ENCODE data around the gene HS3ST2.

Gene HS3ST2

GRCh38 chr16:22797551-22797950 is 16.4 kb upstream of the HS3ST2 start:
- no peaks in the 10 kb centered on the region for H3K9me3 ChIP-seq (ENCODE audit: control insufficient read depth, insufficient read depth, low read depth, low read length)
- H3K4me1 ChIP-seq (ENCODE audit: control insufficient read depth, insufficient read depth, low read length), result no peaks in the 10 kb centered on the region
- ChIA-PET POLR2A (no interaction called here), CTCF (interaction anchor here (1.6 kb wide), 1 partner anchor 16 kb away, joined by 3 read pairs; the partner anchor contains the start of gene HS3ST2)
- no peaks in the 10 kb centered on the region for H3K36me3 ChIP-seq (ENCODE audit: control insufficient read depth in 2 of 2, insufficient read depth in 1 of 2, low read length in 2 of 2)
- H3K27ac ChIP-seq (ENCODE audit: extremely low read depth, low read depth, low read length), result no peak overlapping the region
- no peak overlapping the region for H3K4me3 ChIP-seq (ENCODE audit: low read depth, low read length)
- TF ChIP-seq SP3 (tag by site-specific recombination; IDR thresholded peaks at IDR 0.05) (no peak), ZNF610 (tag by site-specific recombination; IDR thresholded peaks at IDR 0.05; ENCODE audit: borderline replicate concordance) (no peak), SP2 (tag by site-specific recombination; IDR thresholded peaks at IDR 0.05) (no peak)

DNA sequence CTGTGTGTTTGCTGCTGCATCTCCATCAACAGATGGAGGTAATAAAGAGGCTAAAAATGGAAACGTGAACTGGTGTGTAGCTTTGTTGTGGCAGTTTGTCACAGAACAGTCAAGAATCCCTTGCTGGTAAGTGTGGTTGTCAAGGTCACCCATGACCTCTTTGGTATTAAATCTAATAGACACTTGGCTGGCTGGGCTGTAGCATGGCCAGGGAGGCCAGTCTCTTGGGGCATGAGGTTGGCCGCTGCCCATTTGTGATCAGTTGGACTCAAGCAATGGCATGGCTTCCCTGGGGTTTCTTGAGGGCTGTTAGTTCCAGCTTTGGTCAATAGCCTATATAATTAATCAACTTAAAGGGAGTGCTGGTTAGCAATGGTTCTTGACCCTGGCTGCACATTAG is 14.8 kb upstream of the HS3ST2 start:
- POLR2A ChIA-PET, result no interaction called here
- Histone ChIP-seq H3K4me3 (ENCODE audit: low read depth, low read length) (no peak overlapping the region), H3K27ac (ENCODE audit: extremely low read depth, low read depth, low read length) (no peak overlapping the region), H3K36me3 (ENCODE audit: control insufficient read depth in 2 of 2, insufficient read depth in 1 of 2, low read length in 2 of 2) (no peaks in the 10 kb centered on the region), H3K9me3 (ENCODE audit: control insufficient read depth, insufficient read depth, low read depth, low read length) (no peaks in the 10 kb centered on the region), H3K4me1 (ENCODE audit: control insufficient read depth, insufficient read depth, low read length) (no peaks in the 10 kb centered on the region)
- TF ChIP-seq ZNF248 (tag by site-specific recombination; IDR thresholded peaks at IDR 0.05), result no peak
- TF ChIP-seq ZNF114 (tag by site-specific recombination; IDR thresholded peaks at IDR 0.05), result no peak
- TF ChIP-seq ZNF239 (tag by site-specific recombination; IDR thresholded peaks at IDR 0.05), result no peak
- TF ChIP-seq, protein P1, sequence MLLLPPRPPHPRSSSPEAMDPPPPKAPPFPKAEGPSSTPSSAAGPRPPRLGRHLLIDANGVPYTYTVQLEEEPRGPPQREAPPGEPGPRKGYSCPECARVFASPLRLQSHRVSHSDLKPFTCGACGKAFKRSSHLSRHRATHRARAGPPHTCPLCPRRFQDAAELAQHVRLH (tag by site-specific recombination; IDR thresholded peaks at IDR 0.05), result no peak
- CTCF ChIA-PET, result no interaction called here

- TF ChIP-seq ZBTB1 (tag by site-specific recombination; IDR thresholded peaks at IDR 0.05) (no peak), KLF16 (tag by site-specific recombination; IDR thresholded peaks at IDR 0.05) (no peak), ZNF701 (tag by site-specific recombination; IDR thresholded peaks at IDR 0.05) (no peak), ZNF558 (tag by site-specific recombination; IDR thresholded peaks at IDR 0.05) (no peak), ZNF221 (tag by site-specific recombination; IDR thresholded peaks at IDR 0.05; ENCODE audit: borderline replicate concordance) (no peak), GLI4 (tag by site-specific recombination; IDR thresholded peaks at IDR 0.05) (no peak), ZNF514 (tag by site-specific recombination; IDR thresholded peaks at IDR 0.05) (no peak), ZNF274 (IDR thresholded peaks at IDR 0.05; ENCODE audit: low read length) (no peak), ZNF274 (tag by site-specific recombination; IDR thresholded peaks at IDR 0.05; ENCODE audit: borderline replicate concordance) (no peak), ZNF10 (tag by site-specific recombination; IDR thresholded peaks at IDR 0.05) (no peak), ZNF555 (tag by site-specific recombination; conservative IDR thresholded peaks at IDR 0.05) (no peak), ZNF521 (tag by site-specific recombination; IDR thresholded peaks at IDR 0.05) (no peak)
- Histone ChIP-seq H3K4me1 (ENCODE audit: control insufficient read depth, insufficient read depth, low read length) (no peaks in the 10 kb centered on the region), H3K27ac (ENCODE audit: extremely low read depth, low read depth, low read length) (no peak overlapping the region), H3K4me3 (ENCODE audit: low read depth, low read length) (no peak overlapping the region), H3K9me3 (ENCODE audit: control insufficient read depth, insufficient read depth, low read depth, low read length) (no peaks in the 10 kb centered on the region), H3K36me3 (ENCODE audit: control insufficient read depth in 2 of 2, insufficient read depth in 1 of 2, low read length in 2 of 2) (no peaks in the 10 kb centered on the region)
- CTCF ChIA-PET, result interaction anchor here (0.7 kb wide), 1 partner anchor 13 kb away, joined by 3 read pairs; no protein-coding TSS in a partner anchor
- POLR2A ChIA-PET, result no interaction called here
Observed at GRCh38 chr16:22804893-22805292, 9.1 kb upstream of the HS3ST2 start.

GRCh38 chr16:22805326-22805725 is 8.6 kb upstream of the HS3ST2 start:
- Histone ChIP-seq H3K9me3 (ENCODE audit: control insufficient read depth, insufficient read depth, low read depth, low read length) (no peaks in the 10 kb centered on the region), H3K36me3 (ENCODE audit: control insufficient read depth in 2 of 2, insufficient read depth in 1 of 2, low read length in 2 of 2) (no peaks in the 10 kb centered on the region), H3K4me3 (ENCODE audit: low read depth, low read length) (no peak overlapping the region), H3K27ac (ENCODE audit: extremely low read depth, low read depth, low read length) (no peak overlapping the region), H3K4me1 (ENCODE audit: control insufficient read depth, insufficient read depth, low read length) (no peaks in the 10 kb centered on the region)
- TF ChIP-seq ZNF169 (tag by site-specific recombination; IDR thresholded peaks at IDR 0.05) (no peak), ZNF707 (tag by site-specific recombination; IDR thresholded peaks at IDR 0.05) (no peak), YY1 (tag by site-specific recombination; IDR thresholded peaks at IDR 0.05) (no peak), GLIS1 (tag by site-specific recombination; IDR thresholded peaks at IDR 0.05) (no peak), KLF1 (tag by site-specific recombination; IDR thresholded peaks at IDR 0.05) (no peak)
- TF ChIP-seq, protein P2, sequence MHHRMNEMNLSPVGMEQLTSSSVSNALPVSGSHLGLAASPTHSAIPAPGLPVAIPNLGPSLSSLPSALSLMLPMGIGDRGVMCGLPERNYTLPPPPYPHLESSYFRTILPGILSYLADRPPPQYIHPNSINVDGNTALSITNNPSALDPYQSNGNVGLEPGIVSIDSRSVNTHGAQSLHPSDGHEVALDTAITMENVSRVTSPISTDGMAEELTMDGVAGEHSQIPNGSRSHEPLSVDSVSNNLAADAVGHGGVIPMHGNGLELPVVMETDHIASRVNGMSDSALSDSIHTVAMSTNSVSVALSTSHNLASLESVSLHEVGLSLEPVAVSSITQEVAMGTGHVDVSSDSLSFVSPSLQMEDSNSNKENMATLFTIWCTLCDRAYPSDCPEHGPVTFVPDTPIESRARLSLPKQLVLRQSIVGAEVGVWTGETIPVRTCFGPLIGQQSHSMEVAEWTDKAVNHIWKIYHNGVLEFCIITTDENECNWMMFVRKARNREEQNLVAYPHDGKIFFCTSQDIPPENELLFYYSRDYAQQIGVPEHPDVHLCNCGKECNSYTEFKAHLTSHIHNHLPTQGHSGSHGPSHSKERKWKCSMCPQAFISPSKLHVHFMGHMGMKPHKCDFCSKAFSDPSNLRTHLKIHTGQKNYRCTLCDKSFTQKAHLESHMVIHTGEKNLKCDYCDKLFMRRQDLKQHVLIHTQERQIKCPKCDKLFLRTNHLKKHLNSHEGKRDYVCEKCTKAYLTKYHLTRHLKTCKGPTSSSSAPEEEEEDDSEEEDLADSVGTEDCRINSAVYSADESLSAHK (tag by site-specific recombination; IDR thresholded peaks at IDR 0.05), result no peak
- POLR2A ChIA-PET, result no interaction called here
- CTCF ChIA-PET, result no interaction called here
